Measurements from ENCODE around the gene ABCC5.
"Not testable (repeated sequence)": the region's sequence is repeated elsewhere in the genome, so short reads cannot be mapped to it uniquely, and the experiment has no call there.

ABCC5 gene

GRCh38 chr3:184015381-184016019 lies 2.2 kb downstream of the ABCC5 start:
- no peak for DNase-seq

- no peak for DNase-seq
Observed at GRCh38 chr3:184011937-184012889, 5.5 kb downstream of the ABCC5 start.

- no peak for DNase-seq
Observed at GRCh38 chr3:184011230-184011876, 6.3 kb downstream of the ABCC5 start.

- no peak for DNase-seq
Observed at GRCh38 chr3:184008161-184008560, 9.5 kb downstream of the ABCC5 start.

GRCh38 chr3:184007143-184007813 lies 10.4 kb downstream of the ABCC5 start:
- not testable (repeated sequence) for DNase-seq

- DNase-seq, result no peak
Observed at GRCh38 chr3:184005941-184006507, 11.7 kb downstream of the ABCC5 start.

- DNase-seq, result no peak
Observed at GRCh38 chr3:184004476-184004875, 13.2 kb downstream of the ABCC5 start.

- peak; percentile 70 for DNase-seq
Observed at GRCh38 chr3:184003187-184003967, 14.3 kb downstream of the ABCC5 start.

GRCh38 chr3:184002469-184002868 lies 15.2 kb downstream of the ABCC5 start:
- DNase-seq, result no peak

- DNase-seq, result no peak
Observed at GRCh38 chr3:184001761-184002160, 15.9 kb downstream of the ABCC5 start.

- DNase-seq, result no peak
Observed at GRCh38 chr3:183991403-183991802, 26.3 kb downstream of the ABCC5 start.

GRCh38 chr3:183988216-183988790 lies 29.4 kb downstream of the ABCC5 start:
- DNase-seq, result peak; percentile 45

GRCh38 chr3:183987000-183987600 lies 30.6 kb downstream of the ABCC5 start:
- DNase-seq, result no peak

- DNase-seq, result no peak
Observed at GRCh38 chr3:183984749-183985729, 32.6 kb downstream of the ABCC5 start.

GRCh38 chr3:183984127-183984740 lies 33.5 kb downstream of the ABCC5 start:
- peak; percentile 18 for DNase-seq

GRCh38 chr3:183981990-183982644 lies 35.6 kb downstream of the ABCC5 start:
- no peak for DNase-seq

GRCh38 chr3:183980403-183980802 lies 37.3 kb downstream of the ABCC5 start:
- DNase-seq, result no peak

GRCh38 chr3:183975981-183976662 lies 41.6 kb downstream of the ABCC5 start:
- peak; percentile 49 for DNase-seq
